Measurements from ENCODE around the gene BTBD8.
"Not testable (repeated sequence)": the region's sequence is repeated elsewhere in the genome, so short reads cannot be mapped to it uniquely, and the experiment has no call there.

Gene BTBD8

DNA sequence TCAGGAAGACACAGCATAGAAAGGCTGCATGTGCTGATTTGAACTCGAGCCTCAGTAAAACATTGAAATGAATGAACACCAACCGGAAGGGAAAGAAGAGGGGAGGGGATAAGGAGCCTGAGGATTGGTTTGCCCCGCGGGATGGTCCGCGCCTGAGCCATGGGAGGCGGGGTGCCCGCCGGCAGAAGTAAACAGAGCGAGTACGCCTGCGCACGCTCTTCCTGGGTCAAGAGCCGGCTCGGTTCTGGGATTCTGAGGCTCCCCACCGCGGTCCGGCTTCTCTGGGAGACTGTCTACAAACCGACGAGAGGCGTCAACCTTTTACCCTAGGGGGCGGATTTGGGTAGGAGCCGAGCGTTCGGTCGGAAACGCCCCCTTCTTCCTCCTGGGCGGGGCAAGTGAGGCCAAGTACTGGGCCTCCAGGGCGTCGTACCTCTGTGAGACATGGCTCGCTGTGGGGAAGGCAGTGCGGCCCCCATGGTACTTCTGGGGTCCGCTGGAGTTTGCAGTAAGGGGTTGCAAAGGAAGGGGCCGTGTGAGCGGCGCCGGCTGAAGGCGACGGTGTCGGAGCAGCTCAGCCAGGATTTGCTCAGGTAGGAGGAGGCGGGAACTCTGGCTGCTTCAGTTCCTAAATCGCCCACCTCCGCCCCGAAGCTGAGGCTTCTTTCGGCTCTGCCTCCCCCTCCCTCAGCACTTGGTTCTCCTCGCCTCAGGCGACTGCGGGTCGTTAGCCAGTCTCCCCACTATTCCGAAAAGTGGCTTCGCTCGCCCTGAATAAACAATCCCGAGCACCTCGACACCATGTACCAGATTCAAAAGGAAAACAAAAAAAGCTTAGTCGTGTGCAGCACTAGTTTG lies at the start of gene BTBD8:
TSS of gene BTBD8 (plus strand) at position 218 of the 858 bp plus-strand sequence. CDS start at position 445, 227 bp downstream.
- DNase-seq (ENCODE audit: low spot score), result peak; percentile 85

GRCh38 chr1:92030656-92031107 lies 49.5 kb upstream of the BTBD8 start:
- no peak for DNase-seq (ENCODE audit: low spot score)

DNA sequence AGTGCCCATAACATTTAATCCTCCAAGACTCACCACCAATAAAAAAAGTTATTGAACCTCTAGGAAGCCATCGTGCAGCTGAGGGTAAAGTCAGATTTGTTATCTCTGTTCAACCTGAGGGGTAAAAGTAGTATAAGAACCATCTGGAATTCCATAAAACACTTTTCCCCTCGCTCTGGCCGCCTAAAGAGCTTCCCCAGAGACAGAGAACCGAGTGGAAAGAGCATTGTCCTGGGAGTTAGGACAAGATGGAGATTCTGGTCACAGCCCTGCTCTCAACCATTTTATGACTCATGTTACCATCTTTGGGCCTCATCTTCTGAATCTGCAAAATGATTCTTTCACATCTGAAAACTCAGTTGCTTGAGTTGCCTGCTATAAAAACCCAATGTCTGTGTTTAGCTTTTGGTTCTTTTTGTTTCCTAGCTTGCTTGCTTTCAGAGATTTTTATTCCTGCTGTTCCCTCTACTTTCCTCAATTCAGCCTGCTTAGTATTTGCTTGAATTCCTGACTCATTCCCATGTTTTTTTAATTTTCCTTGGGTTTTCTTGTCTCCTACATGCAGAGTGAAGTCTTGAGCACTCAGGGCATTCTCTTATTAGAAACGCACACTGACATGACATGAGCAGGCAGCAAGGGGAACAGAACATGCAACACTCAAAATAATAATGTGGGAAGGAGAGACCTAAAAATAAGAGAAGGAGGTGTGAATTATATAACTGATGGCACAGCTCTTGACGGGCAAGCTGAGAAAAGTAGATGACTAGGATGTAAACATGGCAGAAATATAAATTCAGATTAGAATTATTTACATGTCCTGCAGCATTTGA lies 48.6 kb upstream of the BTBD8 start:
- DNase-seq (ENCODE audit: low spot score), result no peak

DNA sequence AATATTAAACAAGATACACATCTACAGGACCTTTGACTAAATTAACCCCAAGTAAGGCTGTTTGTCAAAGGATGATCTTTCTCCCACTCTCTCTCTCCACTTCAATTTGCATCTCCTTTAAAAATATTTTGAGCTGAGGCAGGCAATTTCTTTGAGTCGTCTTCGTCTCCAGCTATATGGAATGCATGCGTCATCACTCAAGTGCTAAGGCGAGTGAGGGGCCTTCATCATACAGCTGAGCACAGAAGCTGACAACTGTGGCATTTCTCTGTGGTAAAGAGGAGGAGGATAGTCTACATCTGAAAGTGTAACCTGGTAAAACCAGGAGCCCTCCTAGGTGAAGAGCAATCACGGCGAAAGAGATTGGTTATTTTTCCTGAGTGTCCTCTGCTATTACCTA lies 42.7 kb upstream of the BTBD8 start:
- DNase-seq (ENCODE audit: low spot score), result no peak

GRCh38 chr1:92038695-92039346 lies 41.3 kb upstream of the BTBD8 start:
- no peak for DNase-seq (ENCODE audit: low spot score)

DNA sequence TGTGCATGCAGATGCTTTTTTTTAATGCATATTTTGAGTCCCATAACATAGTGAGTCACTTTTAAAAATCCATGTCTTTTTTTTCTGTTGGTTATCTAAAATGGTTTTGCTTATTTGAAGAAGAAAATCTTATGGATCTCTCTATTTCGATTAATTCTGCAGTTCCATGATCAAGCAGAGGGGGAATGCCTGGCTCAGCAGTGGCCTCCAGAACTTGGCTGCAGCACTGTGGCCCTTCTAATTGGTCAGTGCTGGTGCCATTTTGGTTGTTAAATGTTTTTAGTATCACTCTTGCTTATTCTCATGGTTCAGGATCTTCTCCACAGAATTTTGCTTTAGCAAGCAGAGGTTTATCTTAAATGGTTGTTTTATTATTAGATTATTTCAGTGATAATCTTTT lies 39.2 kb upstream of the BTBD8 start:
- no peak for DNase-seq (ENCODE audit: low spot score)

GRCh38 chr1:92043621-92044020 lies 36.5 kb upstream of the BTBD8 start:
- DNase-seq (ENCODE audit: low spot score), result no peak

DNA sequence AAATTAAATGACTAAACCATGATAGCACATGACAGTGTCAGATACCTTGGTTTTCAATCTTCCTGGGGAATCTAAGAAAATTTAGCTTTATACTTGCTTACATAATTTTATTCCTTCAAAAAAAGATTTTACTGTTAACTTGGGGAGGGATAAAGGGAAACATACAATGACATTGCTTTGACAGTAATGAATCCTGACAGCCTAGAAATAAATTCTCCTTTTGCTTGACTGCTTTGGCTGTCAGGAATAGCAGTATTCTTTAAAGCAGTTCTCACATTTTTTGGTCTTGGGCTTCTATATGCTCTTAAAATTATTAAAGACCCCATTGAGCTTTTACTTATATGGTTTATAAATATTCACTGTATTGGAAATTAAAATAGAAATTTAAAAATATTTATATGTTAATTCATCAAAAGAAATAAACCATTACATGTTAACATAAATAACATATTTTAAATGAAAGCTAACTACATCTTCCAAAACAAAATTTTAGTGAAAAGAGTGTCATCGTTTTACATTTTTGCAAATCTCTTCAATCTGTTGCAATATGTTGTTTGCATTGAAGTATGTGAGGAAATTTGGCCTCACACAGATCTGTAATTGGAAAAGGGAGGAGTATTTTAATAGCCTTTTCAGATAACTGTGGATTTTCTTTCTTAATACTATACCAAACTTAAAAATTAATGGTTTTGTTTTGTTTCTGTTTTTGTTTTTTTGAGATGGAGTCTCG lies 34.2 kb upstream of the BTBD8 start:
- DNase-seq (ENCODE audit: low spot score), result no peak

- DNase-seq (ENCODE audit: low spot score), result no peak
Observed at GRCh38 chr1:92051948-92052347, 28.2 kb upstream of the BTBD8 start.

GRCh38 chr1:92065042-92065441 lies 15.1 kb upstream of the BTBD8 start:
- no peak for DNase-seq (ENCODE audit: low spot score)

GRCh38 chr1:92066321-92066720 lies 13.8 kb upstream of the BTBD8 start:
- DNase-seq (ENCODE audit: low spot score), result no peak

DNA sequence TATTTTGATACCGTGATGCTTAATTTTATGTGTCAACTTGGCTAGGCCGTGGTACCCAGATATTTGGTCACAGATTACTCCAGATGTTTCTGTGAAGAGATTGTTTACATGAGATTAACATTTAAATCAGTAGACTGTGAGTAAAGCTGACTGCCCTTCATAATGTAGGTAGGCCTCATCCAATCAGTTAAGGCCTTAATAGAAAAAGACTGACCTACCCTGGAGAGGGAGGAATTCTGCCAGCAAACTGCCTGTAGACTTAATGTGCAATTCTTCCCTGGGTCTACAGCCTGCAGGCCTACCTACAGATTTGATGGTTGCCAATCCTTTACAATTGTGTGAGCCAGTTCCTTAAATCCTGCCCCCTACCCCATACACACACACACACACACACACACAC lies 9.3 kb upstream of the BTBD8 start:
- DNase-seq (ENCODE audit: low spot score), result no peak

GRCh38 chr1:92074446-92074845 lies 5.7 kb upstream of the BTBD8 start:
- not testable (repeated sequence) for DNase-seq (ENCODE audit: low spot score)

- DNase-seq (ENCODE audit: low spot score), result no peak
Observed at GRCh38 chr1:92075311-92075710, 4.8 kb upstream of the BTBD8 start, which contains the start of gene SETSIP. Gene SETSIP, minus strand, starts transcription at chr1:92075411. Its CDS starts 0 bp downstream, at chr1:92075411.

DNA sequence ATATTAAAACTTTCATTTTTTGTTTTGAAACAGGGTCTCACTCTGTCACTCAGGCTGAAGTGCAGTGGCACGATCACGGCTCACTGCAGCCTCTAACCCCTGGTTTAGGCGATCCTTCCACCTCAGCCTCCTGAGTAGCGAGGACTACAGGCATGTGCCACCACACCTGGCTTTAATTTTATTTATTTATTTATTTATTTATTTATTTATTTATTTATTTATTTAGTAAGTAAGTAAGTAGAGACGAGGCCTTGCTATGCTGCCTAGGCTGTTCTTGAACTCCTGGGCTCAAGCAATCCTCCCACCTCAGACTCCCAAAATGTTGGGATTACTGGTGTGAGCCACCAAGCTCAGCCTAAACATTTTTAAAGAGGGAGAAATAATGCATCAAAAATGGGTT lies 3.8 kb upstream of the BTBD8 start:
- DNase-seq (ENCODE audit: low spot score), result no peak

- not testable (repeated sequence) for DNase-seq (ENCODE audit: low spot score)
Observed at GRCh38 chr1:92078077-92078476, 2.1 kb upstream of the BTBD8 start.

GRCh38 chr1:92079441-92079840 lies 704 bp upstream of the BTBD8 start:
- DNase-seq (ENCODE audit: low spot score), result no peak

DNA sequence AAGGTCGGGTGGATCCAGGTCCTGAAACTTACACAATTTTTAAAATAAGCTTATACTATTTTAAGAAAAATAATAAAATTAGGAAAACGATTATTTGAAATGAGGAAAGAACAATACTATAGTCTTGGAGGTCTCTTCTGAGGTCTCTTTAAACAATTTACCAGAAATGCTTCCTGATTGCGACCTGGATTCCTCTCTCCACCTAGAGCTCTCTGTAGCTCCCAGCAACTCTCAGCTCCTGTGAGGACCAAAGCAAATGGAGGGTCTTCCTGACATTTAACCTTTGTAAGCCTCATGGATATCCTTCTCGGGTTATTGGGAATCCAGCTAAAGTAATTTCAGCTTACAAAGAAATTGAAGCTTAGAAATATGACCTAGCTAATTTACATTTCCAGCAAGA lies 886 bp downstream of the BTBD8 start:
- no peak for DNase-seq (ENCODE audit: low spot score)

GRCh38 chr1:92084651-92085050 lies 4.5 kb downstream of the BTBD8 start:
- DNase-seq (ENCODE audit: low spot score), result no peak

GRCh38 chr1:92085727-92086126 lies 5.6 kb downstream of the BTBD8 start:
- DNase-seq (ENCODE audit: low spot score), result no peak

DNA sequence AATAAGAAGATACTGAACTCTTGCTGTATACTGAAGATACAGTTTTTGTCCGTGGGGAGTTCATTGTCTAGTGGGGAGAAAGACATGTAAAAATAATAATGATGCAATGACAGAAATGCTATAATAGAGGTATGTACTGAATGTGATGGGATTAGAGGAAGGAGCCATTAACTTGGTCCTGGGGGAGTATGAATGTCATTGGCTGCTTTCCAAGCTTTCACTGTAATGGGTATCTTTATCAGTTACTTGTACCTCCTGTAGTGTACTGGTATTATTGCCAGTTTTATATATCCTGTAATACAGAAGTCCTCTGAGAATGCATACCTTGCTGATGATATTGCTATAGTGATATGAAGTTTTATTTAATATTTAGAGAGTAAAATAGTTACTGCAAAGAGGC lies 7.4 kb downstream of the BTBD8 start:
- DNase-seq (ENCODE audit: low spot score), result no peak

DNA sequence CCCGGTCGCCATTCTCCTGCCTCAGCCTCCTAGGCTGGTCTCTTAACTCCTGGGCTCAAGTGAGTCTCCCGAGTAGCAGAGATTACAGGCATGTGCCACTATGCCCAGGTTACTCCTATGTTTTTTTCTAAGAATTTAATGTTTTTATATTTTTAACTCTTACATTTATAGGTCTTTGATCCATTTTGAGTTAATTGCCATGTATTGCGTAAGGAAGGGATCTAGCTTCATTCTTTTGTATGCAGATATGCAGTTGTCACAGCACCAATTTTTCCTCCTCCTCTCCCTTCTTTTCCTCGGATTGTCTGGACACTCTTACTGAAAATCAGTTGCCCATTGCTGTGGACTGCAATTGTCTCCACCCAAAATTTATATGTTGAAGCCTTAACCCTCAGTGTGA lies 11.5 kb downstream of the BTBD8 start:
- DNase-seq (ENCODE audit: low spot score), result no peak

Measured in hematopoietic multipotent progenitor cell treated with erythropoietin and hydrocortisone succinate and interleukin-3 and kit ligand, for 17 days (in vitro differentiated cells).